NB4 (cell line): ENCODE data around the gene TRIM5.

Experiments
- CTCF ChIP-seq: IDR thresholded peaks from one replicate; pipeline ENCODE4 v1.5.1; 2012; ENCODE audit warnings: low read depth, low read length
- MAX ChIP-seq: IDR thresholded peaks from 2 replicates; pipeline ENCODE4 v1.6.1; 2011; ENCODE audit warnings: low read depth, low read length
- POLR2A ChIP-seq: IDR thresholded peaks from 2 replicates; pipeline ENCODE4 v1.6.1; 2011; ENCODE audit warnings: mild to moderate bottlenecking; ENCODE audit not compliant: insufficient read length; ENCODE audit errors: extremely low read depth

- TF ChIP-seq CTCF (no peak), POLR2A (no peak), MAX (no peak)
Measured at GRCh38 chr11:5625281-5625680, 59.6 kb downstream of the TRIM5 start.
